T-cell (primary cell): ENCODE data around the gene KCNJ8. TPM values are rescaled to one million over a fixed set of nuclear protein-coding genes. Genes with fewer than 3 reads are reported as not detected.
A peak's percentile ranks its signal among the peaks of the same experiment; 100 is the strongest.

Experiments used
- ATAC-seq, 4 experiments: fragments of 200-7000 bp in 3 of 4; fragments of 150-1000 bp in 1 of 4; cut with Tn5 transposase; replicated peaks in 1 of 4; 1 replicate in 3 of 4; 2 replicates in 1 of 4; pipeline ENCODE4 v1.10.0; 2021; ENCODE audit warnings: moderate library complexity in 3 of 4, mild to moderate bottlenecking in 2 of 4, moderate number of reproducible peaks in 1 of 4
- CTCF ChIA-PET, 2 donors: fragments of 300-600 bp; sonication (Branson Sonifier 250); formaldehyde crosslinking; loops; one replicate each; lab custom pipeline; 2022; ENCODE audit warnings: antibody characterized with exemption in 2 of 2; lab: Charles Lee
- POLR2A ChIA-PET, 2 donors: fragments of 300-600 bp; sonication (Branson Sonifier 250); formaldehyde crosslinking; loops; one replicate each; lab custom pipeline; 2022; ENCODE audit warnings: antibody characterized with exemption in 2 of 2; lab: Charles Lee
- DNase-seq, 35 experiments: peaks; one replicate each; pipeline versions ENCODE4 v3.0.0 to v3.0.0-alpha.2; 2013 to 2023
- H3K27ac ChIP-seq: one replicate; pipeline ENCODE4 v1.5.1; 2013; ENCODE audit warnings: low read length
- H3K27me3 ChIP-seq, 2 experiments: replicated peaks in 1 of 2; 1 replicate in 1 of 2; 2 replicates in 1 of 2; pipeline versions ENCODE4 v1.6.1 to v1.7.0; 2013; ENCODE audit warnings: low read length in 1 of 2, mixed read lengths in 1 of 2; ENCODE audit not compliant: control insufficient read depth in 2 of 2, insufficient read depth in 2 of 2; ENCODE audit errors: extremely low read depth in 1 of 2
- H3K36me3 ChIP-seq, 2 donors: 1 replicate in 1 of 2; 2 replicates in 1 of 2; pipeline versions ENCODE4 v1.6.1 to v1.7.0; 2013; ENCODE audit warnings: low read length in 1 of 2; ENCODE audit not compliant: control insufficient read depth in 2 of 2, insufficient read depth in 1 of 2; ENCODE audit errors: extremely low read depth in 1 of 2
- H3K4me1 ChIP-seq, 2 experiments: 1 replicate in 1 of 2; 2 replicates in 1 of 2; pipeline versions ENCODE4 v1.6.1 to v1.7.0; 2013; ENCODE audit warnings: low read length in 2 of 2, mixed read lengths in 1 of 2; ENCODE audit not compliant: insufficient read depth in 2 of 2, control insufficient read depth in 1 of 2; ENCODE audit errors: extremely low read depth in 1 of 2
- H3K4me3 ChIP-seq, 2 donors: 1 replicate in 1 of 2; 2 replicates in 1 of 2; pipeline versions ENCODE4 v1.5.1 to v1.7.0; 2013; ENCODE audit warnings: mild to moderate bottlenecking in 2 of 2, low read length in 1 of 2, moderate library complexity in 1 of 2; ENCODE audit not compliant: control insufficient read depth in 1 of 2; ENCODE audit errors: extremely low read depth in 1 of 2
- H3K9me3 ChIP-seq: 2 replicates; pipeline ENCODE4 v1.7.0; 2013
- H3K27ac Mint-ChIP-seq, 2 donors: one replicate each; pipeline ENCODE4 v1.8.0; 2020 to 2021; ENCODE audit warnings: mild to moderate bottlenecking in 2 of 2, mixed read lengths in 2 of 2
- H3K27me3 Mint-ChIP-seq, 2 donors: one replicate each; pipeline ENCODE4 v1.8.0; 2021 to 2022; ENCODE audit warnings: mixed read lengths in 2 of 2
- H3K36me3 Mint-ChIP-seq: one replicate; pipeline ENCODE4 v1.8.0; 2021; ENCODE audit warnings: mixed read lengths
- H3K4me1 Mint-ChIP-seq, 3 donors: one replicate each; pipeline ENCODE4 v1.8.0; 2020 to 2022; ENCODE audit warnings: mixed read lengths in 3 of 3, mild to moderate bottlenecking in 1 of 3
- H3K4me3 Mint-ChIP-seq, 3 donors: one replicate each; pipeline ENCODE4 v1.8.0; 2020 to 2022; ENCODE audit warnings: mild to moderate bottlenecking in 3 of 3, mixed read lengths in 3 of 3, moderate library complexity in 3 of 3
- H3K9me3 Mint-ChIP-seq, 3 donors: one replicate each; pipeline ENCODE4 v1.8.0; 2020 to 2022; ENCODE audit warnings: mixed read lengths in 3 of 3
- WGBS: methylation state at CpG from one replicate; pipeline ENCODE4 v1.1.5; 2013; ENCODE audit warnings: missing lambda C conversion rate; ENCODE audit not compliant: insufficient coverage; 5-methylcytosine and 5-hydroxymethylcytosine counted together
- total RNA-seq, 35 experiments: library from RNA in 6 of 35; stranded (reverse) in 6 of 35; fragments of 120-200 nt in 1 of 35; gene quantifications; one replicate each; pipeline versions ENCODE4 v1.2.1 to v1.2.4 and lab custom pipeline; 2013 to 2026

Gene KCNJ8
- total RNA-seq, 5 donors from 2014 or later (not counting 1 experiment from before 2014, with no cell fraction given), result 0.41 TPM; not detected in 4

- DNase-seq (no peak), ATAC-seq (no peak)
- H3K27me3 Mint-ChIP-seq, result peaks cover 42 to 54% of the 10 kb centered on the region in 2 donors
- Histone ChIP-seq H3K27me3 (peaks cover 5 to 17% of the 10 kb centered on the region in 2 experiments), H3K36me3 (no peaks in the 10 kb centered on the region), H3K9me3 (no peaks in the 10 kb centered on the region), H3K4me3 (no peak overlapping the region), H3K27ac (no peak overlapping the region), H3K4me1 (peaks cover 0 to 8% of the 10 kb centered on the region in 2 experiments)
- CTCF ChIA-PET, result no interaction called here
- H3K9me3 Mint-ChIP-seq, result no peaks in the 10 kb centered on the region
- POLR2A ChIA-PET, result no interaction called here
- WGBS, result no CpG with 5 or more reads among the region's 10 CpGs
- peak overlapping the region in 2 of 3 donors; percentile 31 to 53 for H3K4me3 Mint-ChIP-seq
- peaks cover 10 to 20% (median 14%) of the 10 kb centered on the region in 3 donors for H3K4me1 Mint-ChIP-seq
- H3K27ac Mint-ChIP-seq, result no peak overlapping the region
- no peaks in the 10 kb centered on the region for H3K36me3 Mint-ChIP-seq
Observed at GRCh38 chr12:21773806-21774205, 700 bp downstream of the KCNJ8 start.

- POLR2A ChIA-PET, result no interaction called here
- DNase-seq (no peak), ATAC-seq (no peak)
- H3K4me3 ChIP-seq, result no peak overlapping the region
- peaks cover 10 to 20% (median 14%) of the 10 kb centered on the region in 3 donors for H3K4me1 Mint-ChIP-seq
- no peaks in the 10 kb centered on the region for H3K36me3 Mint-ChIP-seq
- H3K9me3 ChIP-seq, result no peaks in the 10 kb centered on the region
- no peaks in the 10 kb centered on the region for H3K36me3 ChIP-seq
- peaks cover 42 to 54% of the 10 kb centered on the region in 2 donors for H3K27me3 Mint-ChIP-seq
- no peak overlapping the region for H3K27ac ChIP-seq
- WGBS, result 31% methylated on average over 20 of the region's 23 CpGs
- H3K4me3 Mint-ChIP-seq, result peak overlapping the region in 2 of 3 donors; percentile 31 to 53
- H3K27me3 ChIP-seq, result peaks cover 5 to 17% of the 10 kb centered on the region in 2 experiments
- H3K4me1 ChIP-seq, result peaks cover 0 to 8% of the 10 kb centered on the region in 2 experiments
- CTCF ChIA-PET, result no interaction called here
- peak overlapping the region in 1 of 2 donors; percentile 8 for H3K27ac Mint-ChIP-seq
- H3K9me3 Mint-ChIP-seq, result no peaks in the 10 kb centered on the region
Observed at GRCh38 chr12:21773263-21773741, 1.2 kb downstream of the KCNJ8 start.

- WGBS, result no CpG with 5 or more reads among the region's 1 CpG
- CTCF ChIA-PET, result no interaction called here
- POLR2A ChIA-PET, result interaction anchor here in 1 of 2 donors (0.6 kb wide), 1 partner anchor 19 kb away, joined by 3 read pairs; no protein-coding TSS in a partner anchor
- H3K27ac ChIP-seq, result no peak overlapping the region
- no peak overlapping the region for H3K4me3 ChIP-seq
- no peaks in the 10 kb centered on the region for H3K9me3 ChIP-seq
- ATAC-seq (no peak), DNase-seq (no peak)
- H3K4me1 ChIP-seq, result peaks cover 0 to 8% of the 10 kb centered on the region in 2 experiments
- H3K36me3 Mint-ChIP-seq, result no peaks in the 10 kb centered on the region
- no peak overlapping the region for H3K4me3 Mint-ChIP-seq
- peaks cover 5 to 15% of the 10 kb centered on the region in 2 experiments for H3K27me3 ChIP-seq
- H3K36me3 ChIP-seq, result no peaks in the 10 kb centered on the region
- peaks cover 10 to 20% (median 14%) of the 10 kb centered on the region in 3 donors for H3K4me1 Mint-ChIP-seq
- H3K27me3 Mint-ChIP-seq, result peaks cover 30 to 39% of the 10 kb centered on the region in 2 donors
- H3K9me3 Mint-ChIP-seq, result no peaks in the 10 kb centered on the region
- H3K27ac Mint-ChIP-seq, result no peak overlapping the region
Observed at GRCh38 chr12:21771311-21771710, 3.2 kb downstream of the KCNJ8 start.

- Mint-ChIP-seq H3K9me3 (no peaks in the 10 kb centered on the region), H3K27ac (no peak overlapping the region), H3K4me3 (no peak overlapping the region), H3K36me3 (no peaks in the 10 kb centered on the region), H3K4me1 (peaks cover 7 to 10% (median 9%) of the 10 kb centered on the region in 3 donors), H3K27me3 (peaks cover 16 to 25% of the 10 kb centered on the region in 2 donors)
- no peak overlapping the region for H3K4me3 ChIP-seq
- no peaks in the 10 kb centered on the region for H3K9me3 ChIP-seq
- no peak overlapping the region for H3K27ac ChIP-seq
- ChIA-PET POLR2A (no interaction called here), CTCF (no interaction called here)
- WGBS, result 88% methylated on average over 1 of the region's 2 CpGs
- peaks cover 5 to 10% of the 10 kb centered on the region in 2 experiments for H3K27me3 ChIP-seq
- no peak for ATAC-seq
- no peaks in the 10 kb centered on the region for H3K36me3 ChIP-seq
- no peak for DNase-seq
- H3K4me1 ChIP-seq, result peaks cover 0 to 4% of the 10 kb centered on the region in 2 experiments
Observed at GRCh38 chr12:21769307-21769706, 5.2 kb downstream of the KCNJ8 start.

GRCh38 chr12:21766403-21766802, 8.1 kb downstream of the KCNJ8 start:
- no peaks in the 10 kb centered on the region for H3K4me1 ChIP-seq
- H3K27ac ChIP-seq, result no peak overlapping the region
- Mint-ChIP-seq H3K4me1 (no peaks in the 10 kb centered on the region), H3K4me3 (no peak overlapping the region), H3K9me3 (no peaks in the 10 kb centered on the region), H3K27me3 (peaks cover 2 to 13% of the 10 kb centered on the region in 2 donors), H3K27ac (no peak overlapping the region), H3K36me3 (no peaks in the 10 kb centered on the region)
- no peak for DNase-seq
- ChIA-PET POLR2A (no interaction called here), CTCF (no interaction called here)
- no peaks in the 10 kb centered on the region for H3K9me3 ChIP-seq
- H3K4me3 ChIP-seq, result no peak overlapping the region
- WGBS, result 88% methylated on average over 1 of the region's 2 CpGs
- no peak for ATAC-seq
- peaks cover 0 to 5% of the 10 kb centered on the region in 2 experiments for H3K27me3 ChIP-seq
- no peaks in the 10 kb centered on the region for H3K36me3 ChIP-seq

- no CpG with 5 or more reads among the region's 4 CpGs for WGBS
- Mint-ChIP-seq H3K27me3 (peaks cover 0 to 4% of the 10 kb centered on the region in 2 donors), H3K4me1 (no peaks in the 10 kb centered on the region), H3K4me3 (no peak overlapping the region), H3K36me3 (no peaks in the 10 kb centered on the region), H3K27ac (no peak overlapping the region), H3K9me3 (no peaks in the 10 kb centered on the region)
- Histone ChIP-seq H3K27ac (no peak overlapping the region), H3K27me3 (peaks cover 0 to 5% of the 10 kb centered on the region in 2 experiments), H3K4me3 (no peak overlapping the region), H3K36me3 (no peaks in the 10 kb centered on the region), H3K4me1 (no peaks in the 10 kb centered on the region), H3K9me3 (no peaks in the 10 kb centered on the region)
- POLR2A ChIA-PET, result no interaction called here
- no peak for ATAC-seq
- DNase-seq, result no peak
- CTCF ChIA-PET, result no interaction called here
Observed at GRCh38 chr12:21764950-21765349, 9.6 kb downstream of the KCNJ8 start.
